ENCODE results near the gene NOL3. TPM values are rescaled to one million over a fixed set of nuclear protein-coding genes. Genes with fewer than 3 reads are reported as not detected.

NOL3 gene
- total and polyA plus RNA-seq, 7 experiments from 2014 or later, result 0.89 to 66.0 (median 1.8) TPM; not detected in 2

GRCh38 chr16:67151431-67152097, 18.8 kb upstream of the NOL3 start:
- DNase-seq, result no peak
- Mint-ChIP-seq H3K4me1 (peaks cover 13 to 49% (median 25%) of the 10 kb centered on the region in 7 donors), H3K27me3 (peaks cover 0 to 12% (median 6%) of the 10 kb centered on the region in 5 donors), H3K9me3 (peaks cover 0 to 1% (median 0%) of the 10 kb centered on the region in 11 donors), H3K36me3 (peaks cover 5 to 37% (median 11%) of the 10 kb centered on the region in 5 donors), H3K4me3 (peak overlapping the region; percentile 62 to 82 (median 74)), H3K27ac (peak overlapping the region in 3 of 9 donors; percentile 32 to 71 (median 51))
- H3K9me3 ChIP-seq (ENCODE audit: control insufficient read depth in 2 of 3, low read length in 3 of 3), result no peaks in the 10 kb centered on the region
- H3K27ac ChIP-seq (ENCODE audit: low read depth, low read length), result no peak overlapping the region
- CTCF ChIA-PET, result interaction anchor here (0.7 to 2.4 kb wide), 4 partner anchors 8 to 167 kb away, joined by 4 to 9 read pairs (median 5); partner anchors contain the start of genes FBXL8 and TRADD
- H3K4me1 ChIP-seq (ENCODE audit: control insufficient read depth in 2 of 2, insufficient read depth in 2 of 2, low read length in 2 of 2), result peaks cover 3 to 14% of the 10 kb centered on the region in 2 donors
- peak overlapping the region; percentile 63 for H3K4me3 ChIP-seq (ENCODE audit: low read length)
- H3K27me3 ChIP-seq (ENCODE audit: control insufficient read depth in 2 of 2, insufficient read depth in 2 of 2, low read length in 2 of 2), result no peaks in the 10 kb centered on the region
- ATAC-seq, result no peak
- intact Hi-C loops (cut with micrococcal nuclease), result loop anchor here in 1 of 2 donors (2.0 kb wide), 1 partner anchor 43 kb away; the partner anchor contains the start of gene PHAF1
- peaks cover 0 to 14% (median 0%) of the 10 kb centered on the region in 3 experiments for H3K36me3 ChIP-seq (ENCODE audit: control insufficient read depth in 2 of 3, insufficient read depth in 3 of 3, low read length in 3 of 3)
- POLR2A ChIA-PET, result interaction anchor here (0.5 to 2.4 kb wide), 6 partner anchors 8 to 123 kb away, joined by 3 to 10 read pairs (median 3); partner anchors contain the start of genes FBXL8 and TRADD

GRCh38 chr16:67154578-67155294, 15.6 kb upstream of the NOL3 start:
- Histone ChIP-seq H3K36me3 (ENCODE audit: control insufficient read depth in 2 of 3, insufficient read depth in 3 of 3, low read length in 3 of 3) (peaks cover 0 to 3% (median 0%) of the 10 kb centered on the region in 3 experiments), H3K27me3 (ENCODE audit: control insufficient read depth in 2 of 2, insufficient read depth in 2 of 2, low read length in 2 of 2) (no peaks in the 10 kb centered on the region), H3K4me3 (ENCODE audit: low read length) (no peak overlapping the region), H3K9me3 (ENCODE audit: control insufficient read depth in 2 of 3, low read length in 3 of 3) (no peaks in the 10 kb centered on the region), H3K27ac (ENCODE audit: low read depth, low read length) (no peak overlapping the region), H3K4me1 (ENCODE audit: control insufficient read depth in 2 of 2, insufficient read depth in 2 of 2, low read length in 2 of 2) (peaks cover 25 to 36% of the 10 kb centered on the region in 2 donors)
- DNase-seq (no peak), ATAC-seq (no peak)
- peak overlapping the region in 6 of 10 donors; percentile 58 to 88 (median 70) for H3K4me3 Mint-ChIP-seq
- intact Hi-C loops (cut with micrococcal nuclease), result loop anchor here (1.0 kb wide), 5 partner anchors 29 to 207 kb away; partner anchors contain the start of gene MATCAP1 (in 1 of the 2)
- peaks cover 31 to 64% (median 46%) of the 10 kb centered on the region in 7 donors for H3K4me1 Mint-ChIP-seq
- ChIA-PET POLR2A (interaction anchor here (0.5 to 2.1 kb wide), 8 partner anchors 10 to 272 kb away, joined by 3 to 7 read pairs (median 3); no protein-coding TSS in a partner anchor), CTCF (interaction anchor here (0.5 to 2.8 kb wide), 24 partner anchors 8 to 262 kb away, joined by 3 to 24 read pairs (median 4); partner anchors contain the start of genes EXOC3L1 and TMEM208)
- H3K9me3 Mint-ChIP-seq, result peaks cover 0 to 1% (median 0%) of the 10 kb centered on the region in 11 donors
- peaks cover 0 to 43% (median 0%) of the 10 kb centered on the region in 5 donors for H3K36me3 Mint-ChIP-seq
- peak overlapping the region in 2 of 9 donors; percentile 70 to 77 for H3K27ac Mint-ChIP-seq
- H3K27me3 Mint-ChIP-seq, result peaks cover 0 to 8% (median 0%) of the 10 kb centered on the region in 5 donors

GRCh38 chr16:67155295-67156142, 14.8 kb upstream of the NOL3 start:
- POLR2A ChIA-PET, result interaction anchor here (0.5 to 2.1 kb wide), 8 partner anchors 11 to 273 kb away, joined by 3 to 7 read pairs (median 3); no protein-coding TSS in a partner anchor
- no peak overlapping the region for H3K27ac ChIP-seq (ENCODE audit: low read depth, low read length)
- H3K4me3 Mint-ChIP-seq, result peak overlapping the region in 9 of 10 donors; percentile 27 to 92 (median 67)
- H3K36me3 Mint-ChIP-seq, result peaks cover 0 to 45% (median 0%) of the 10 kb centered on the region in 5 donors
- peaks cover 31 to 64% (median 51%) of the 10 kb centered on the region in 7 donors for H3K4me1 Mint-ChIP-seq
- DNase-seq, result peak; percentile 58 to 90 (median 79)
- peaks cover 0 to 8% (median 0%) of the 10 kb centered on the region in 5 donors for H3K27me3 Mint-ChIP-seq
- H3K9me3 ChIP-seq (ENCODE audit: control insufficient read depth in 2 of 3, low read length in 3 of 3), result no peaks in the 10 kb centered on the region
- no peak overlapping the region for H3K4me3 ChIP-seq (ENCODE audit: low read length)
- H3K27ac Mint-ChIP-seq, result peak overlapping the region in 1 of 9 donors; percentile 99
- H3K9me3 Mint-ChIP-seq, result peaks cover 0 to 1% (median 0%) of the 10 kb centered on the region in 11 donors
- CTCF ChIA-PET, result interaction anchor here (0.5 to 2.8 kb wide), 23 partner anchors 10 to 262 kb away, joined by 3 to 24 read pairs (median 4); partner anchors contain the start of genes EXOC3L1 and TMEM208
- intact Hi-C loops (cut with micrococcal nuclease), result loop anchor here (1.0 kb wide), 5 partner anchors 28 to 208 kb away; partner anchors contain the start of gene MATCAP1 (in 1 of the 2)
- H3K27me3 ChIP-seq (ENCODE audit: control insufficient read depth in 2 of 2, insufficient read depth in 2 of 2, low read length in 2 of 2), result no peaks in the 10 kb centered on the region
- peak; percentile 67 for ATAC-seq
- H3K36me3 ChIP-seq (ENCODE audit: control insufficient read depth in 2 of 3, insufficient read depth in 3 of 3, low read length in 3 of 3), result peaks cover 0 to 3% (median 0%) of the 10 kb centered on the region in 3 experiments
- H3K4me1 ChIP-seq (ENCODE audit: control insufficient read depth in 2 of 2, insufficient read depth in 2 of 2, low read length in 2 of 2), result peaks cover 25 to 36% of the 10 kb centered on the region in 2 donors

- Mint-ChIP-seq H3K27ac (peak overlapping the region in 5 of 9 donors; percentile 59 to 99 (median 94)), H3K4me1 (peaks cover 38 to 62% (median 57%) of the 10 kb centered on the region in 7 donors), H3K36me3 (peaks cover 0 to 48% (median 0%) of the 10 kb centered on the region in 5 donors), H3K9me3 (peaks cover 0 to 1% (median 0%) of the 10 kb centered on the region in 11 donors), H3K27me3 (peaks cover 0 to 8% (median 4%) of the 10 kb centered on the region in 5 donors), H3K4me3 (peak overlapping the region in 8 of 10 donors; percentile 21 to 92 (median 54))
- CTCF ChIA-PET, result interaction anchor here (0.7 to 2.8 kb wide), 7 partner anchors 13 to 177 kb away, joined by 3 to 24 read pairs (median 6); no protein-coding TSS in a partner anchor
- ATAC-seq, result no peak
- H3K27ac ChIP-seq (ENCODE audit: low read depth, low read length), result peak overlapping the region; percentile 94
- intact Hi-C loops (cut with micrococcal nuclease), result no loop called here
- no peaks in the 10 kb centered on the region for H3K27me3 ChIP-seq (ENCODE audit: control insufficient read depth in 2 of 2, insufficient read depth in 2 of 2, low read length in 2 of 2)
- H3K36me3 ChIP-seq (ENCODE audit: control insufficient read depth in 2 of 3, insufficient read depth in 3 of 3, low read length in 3 of 3), result peaks cover 0 to 3% (median 0%) of the 10 kb centered on the region in 3 experiments
- no peaks in the 10 kb centered on the region for H3K9me3 ChIP-seq (ENCODE audit: control insufficient read depth in 2 of 3, low read length in 3 of 3)
- H3K4me1 ChIP-seq (ENCODE audit: control insufficient read depth in 2 of 2, insufficient read depth in 2 of 2, low read length in 2 of 2), result peaks cover 33 to 36% of the 10 kb centered on the region in 2 donors
- H3K4me3 ChIP-seq (ENCODE audit: low read length), result no peak overlapping the region
- DNase-seq, result no peak
- POLR2A ChIA-PET, result interaction anchor here (0.6 to 2.1 kb wide), 3 partner anchors 47 to 840 kb away, joined by 3 to 7 read pairs (median 3); no protein-coding TSS in a partner anchor
These were observed 14.0 kb upstream of the NOL3 start for GRCh38 chr16:67156143-67156844.

- peaks cover 0 to 55% (median 0%) of the 10 kb centered on the region in 5 donors for H3K36me3 Mint-ChIP-seq
- peaks cover 0 to 13% (median 7%) of the 10 kb centered on the region in 5 donors for H3K27me3 Mint-ChIP-seq
- Histone ChIP-seq H3K4me1 (ENCODE audit: control insufficient read depth in 2 of 2, insufficient read depth in 2 of 2, low read length in 2 of 2) (peaks cover 35 to 39% of the 10 kb centered on the region in 2 donors), H3K36me3 (ENCODE audit: control insufficient read depth in 2 of 3, insufficient read depth in 3 of 3, low read length in 3 of 3) (peaks cover 0 to 3% (median 0%) of the 10 kb centered on the region in 3 experiments), H3K4me3 (ENCODE audit: low read length) (peak overlapping the region; percentile 78), H3K27ac (ENCODE audit: low read depth, low read length) (peak overlapping the region; percentile 94), H3K27me3 (ENCODE audit: control insufficient read depth in 2 of 2, insufficient read depth in 2 of 2, low read length in 2 of 2) (peaks cover 0 to 3% of the 10 kb centered on the region in 2 donors), H3K9me3 (ENCODE audit: control insufficient read depth in 2 of 3, low read length in 3 of 3) (no peaks in the 10 kb centered on the region)
- ATAC-seq (no peak), DNase-seq (no peak)
- CTCF ChIA-PET, result interaction anchor here (0.7 to 2.4 kb wide), 11 partner anchors 15 to 203 kb away, joined by 3 to 11 read pairs (median 4); no protein-coding TSS in a partner anchor
- intact Hi-C loops (cut with micrococcal nuclease), result no loop called here
- POLR2A ChIA-PET, result interaction anchor here (0.6 to 1.2 kb wide), 8 partner anchors 11 to 139 kb away, joined by 3 to 4 read pairs (median 4); partner anchors contain the start of gene SLC9A5
- peaks cover 0 to 1% (median 0%) of the 10 kb centered on the region in 11 donors for H3K9me3 Mint-ChIP-seq
- H3K27ac Mint-ChIP-seq, result peak overlapping the region; percentile 94 to 99 (median 95)
- peaks cover 38 to 64% (median 52%) of the 10 kb centered on the region in 7 donors for H3K4me1 Mint-ChIP-seq
- peak overlapping the region; percentile 13 to 92 (median 65) for H3K4me3 Mint-ChIP-seq
These were observed 13.1 kb upstream of the NOL3 start for GRCh38 chr16:67157106-67157748.
